HG03342 (cell line): ENCODE results near the gene RPAP3.

Experiments
- ATAC-seq: cut with Tn5 transposase; IDR thresholded peaks from one replicate; pipeline ENCODE4 v1.9.1; 2021; ENCODE audit warnings: mild to moderate bottlenecking, moderate library complexity; ENCODE audit not compliant: unreplicated experiment

The RPAP3 gene

DNA sequence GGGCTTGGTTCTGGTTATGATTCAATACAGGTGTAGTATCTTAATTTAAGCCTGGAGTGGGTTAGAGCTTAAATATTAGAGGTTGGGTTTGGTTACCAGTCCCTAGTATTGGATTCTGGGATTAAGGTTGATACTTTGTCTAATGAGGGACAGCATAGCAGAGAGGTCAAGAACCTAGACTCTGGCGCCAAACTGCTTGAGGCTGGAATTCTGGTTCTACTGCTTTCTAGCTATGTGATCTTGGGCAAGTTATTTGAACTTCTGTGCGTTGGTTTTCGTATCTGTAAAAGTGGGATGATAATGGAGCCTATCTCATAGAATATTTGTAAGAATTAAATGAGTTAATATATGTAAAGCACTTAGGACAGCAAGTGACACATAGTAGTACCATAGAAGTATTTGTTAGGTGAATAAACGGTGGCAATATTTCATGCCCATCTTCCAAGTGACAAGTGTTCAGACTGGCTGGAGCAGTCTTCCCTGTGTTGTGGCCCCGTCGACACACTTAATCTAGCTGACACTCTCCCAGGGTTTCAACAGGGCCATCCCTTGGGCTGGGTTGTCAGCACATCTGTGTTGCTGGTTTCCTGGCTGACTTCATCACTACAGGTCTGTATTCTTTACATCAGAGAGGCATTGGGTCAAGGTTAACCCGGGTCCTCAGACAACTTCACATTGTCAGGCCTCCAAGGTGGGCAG lies 16.5 kb upstream of the RPAP3 start:
- ATAC-seq: no peak

DNA sequence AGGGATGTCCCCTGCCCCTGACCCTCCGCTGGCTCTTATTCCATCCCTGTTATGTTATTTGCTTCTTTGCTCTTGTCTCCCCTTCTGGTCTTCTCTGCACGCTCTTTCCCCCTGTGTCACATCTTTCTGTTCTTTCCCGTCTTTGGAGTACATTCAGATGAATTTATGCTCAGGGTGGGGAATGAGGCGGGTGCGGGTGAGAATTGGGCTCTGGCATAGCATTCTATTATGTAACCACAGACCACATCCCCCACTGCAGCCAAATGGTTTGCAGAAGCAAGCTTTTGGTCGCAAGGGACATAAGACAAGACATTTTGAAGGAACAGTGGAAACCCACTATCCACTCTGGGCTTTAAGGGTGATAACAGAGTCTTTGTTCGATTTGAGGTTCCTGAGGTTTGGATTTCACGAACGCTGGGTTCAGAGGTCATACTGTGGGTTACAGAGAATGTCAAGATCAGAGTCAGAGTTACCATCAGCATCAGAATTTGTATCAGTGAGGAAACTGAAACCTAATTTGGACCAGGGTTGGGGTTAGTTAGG lies 15.7 kb upstream of the RPAP3 start:
- ATAC-seq: no peak

DNA sequence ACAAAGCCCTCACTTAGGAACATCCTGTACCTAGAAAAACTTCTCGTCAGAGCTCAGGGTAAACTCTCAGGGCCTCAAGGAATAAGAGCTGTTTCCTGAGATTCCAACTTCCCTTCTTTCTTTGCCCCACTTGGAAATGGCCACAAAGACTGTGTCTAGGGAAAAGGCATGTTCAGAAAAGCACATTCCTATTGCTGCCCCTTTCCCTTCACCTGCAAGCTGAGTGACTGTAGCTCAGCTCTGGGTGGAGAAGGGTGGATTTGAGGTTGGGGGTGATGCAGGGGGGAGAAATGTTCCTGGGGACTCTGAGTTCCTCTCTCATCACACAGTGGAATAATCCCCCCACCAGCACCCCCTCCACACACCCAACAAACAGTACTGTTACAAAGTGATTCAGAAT lies 12.7 kb upstream of the RPAP3 start:
- ATAC-seq: no peak

DNA sequence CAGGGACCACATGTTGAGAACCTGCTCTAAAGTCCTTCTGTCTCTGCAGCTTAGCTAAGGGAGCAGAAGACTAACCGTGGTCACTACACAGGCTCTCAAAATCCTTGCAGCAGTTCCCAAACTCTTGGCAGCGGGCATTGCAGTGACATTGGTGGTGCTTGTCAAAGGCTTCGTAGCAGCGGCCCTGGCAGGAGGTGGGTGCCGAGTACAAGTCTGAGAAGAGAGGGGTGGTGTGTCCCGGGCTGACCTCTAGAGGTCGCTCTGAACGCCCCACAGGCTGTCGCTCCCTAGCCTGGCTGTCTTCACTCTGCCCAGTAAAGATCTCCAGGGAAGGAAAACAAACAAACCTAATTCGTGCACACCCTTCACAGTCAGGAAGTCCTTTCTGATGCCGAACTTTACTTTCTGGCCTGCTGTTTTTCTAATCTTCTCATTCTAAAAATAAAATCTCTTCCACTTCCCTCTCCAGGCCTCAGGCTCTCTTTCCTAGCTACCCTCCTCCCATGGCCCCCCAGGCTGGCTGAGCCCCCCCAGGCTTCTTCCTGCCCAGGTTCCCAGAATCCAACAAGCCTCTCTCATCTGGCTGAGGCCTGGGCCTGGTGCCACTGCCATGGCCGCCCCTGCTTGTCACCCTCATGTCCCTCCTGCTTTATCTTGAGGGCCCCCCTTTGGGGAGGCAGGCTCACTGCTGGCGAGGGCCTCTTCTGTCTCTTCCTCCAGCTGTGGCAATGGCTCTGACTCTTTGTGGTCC lies 11.8 kb upstream of the RPAP3 start:
- ATAC-seq: no peak

DNA sequence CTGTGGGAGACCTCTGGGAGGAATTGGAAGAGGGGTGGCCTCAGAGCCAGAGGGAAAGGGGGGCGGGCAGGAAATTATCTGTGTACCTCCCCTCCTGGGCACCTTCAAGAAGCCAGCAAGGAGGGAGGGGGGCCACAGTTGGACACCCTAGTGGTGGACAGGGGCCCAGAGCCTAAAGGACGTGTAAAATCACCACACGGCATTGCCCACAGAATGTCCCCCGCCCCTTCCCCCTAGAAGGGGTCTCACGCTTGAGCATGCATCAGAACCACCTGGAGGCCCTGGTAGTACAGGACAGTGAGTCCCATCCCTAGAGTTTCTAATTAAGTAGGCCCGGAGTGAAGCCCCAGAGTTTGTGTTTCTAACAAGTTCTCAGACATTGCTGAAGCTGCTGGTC lies 11.2 kb upstream of the RPAP3 start:
- no peak for ATAC-seq

DNA sequence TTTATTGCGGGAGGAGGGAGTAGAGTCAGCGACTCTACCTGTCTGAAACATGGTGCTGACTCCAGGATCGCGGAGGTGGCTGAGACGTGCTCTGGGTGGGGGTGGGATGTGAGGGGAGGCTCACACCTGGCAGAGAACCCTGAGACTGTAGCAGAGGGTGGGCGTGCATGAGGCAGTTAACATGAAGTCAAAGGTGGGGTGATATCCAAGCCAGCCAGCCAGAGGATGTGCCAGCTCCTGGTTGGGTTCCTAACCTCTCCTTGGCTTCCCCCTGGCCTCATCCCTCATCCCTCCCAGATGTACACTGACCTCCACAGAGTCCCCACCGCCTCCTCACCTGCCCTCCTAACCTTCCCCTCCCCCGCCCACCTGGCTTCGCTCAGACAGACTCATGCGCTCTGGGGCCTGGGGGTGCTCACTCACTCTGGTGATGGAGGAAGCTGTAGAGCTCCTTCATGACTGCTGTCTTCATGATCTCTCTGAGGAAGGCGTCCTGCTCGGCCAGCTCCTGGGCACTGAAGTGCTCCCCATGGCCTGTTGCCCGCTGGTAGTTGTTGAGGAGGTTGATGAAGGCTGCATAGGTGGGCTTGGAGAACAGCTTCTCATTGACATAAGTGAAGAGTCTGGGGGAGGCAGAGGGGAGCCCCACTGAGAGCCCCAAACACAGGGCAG lies 10.2 kb upstream of the RPAP3 start:
- ATAC-seq: no peak

DNA sequence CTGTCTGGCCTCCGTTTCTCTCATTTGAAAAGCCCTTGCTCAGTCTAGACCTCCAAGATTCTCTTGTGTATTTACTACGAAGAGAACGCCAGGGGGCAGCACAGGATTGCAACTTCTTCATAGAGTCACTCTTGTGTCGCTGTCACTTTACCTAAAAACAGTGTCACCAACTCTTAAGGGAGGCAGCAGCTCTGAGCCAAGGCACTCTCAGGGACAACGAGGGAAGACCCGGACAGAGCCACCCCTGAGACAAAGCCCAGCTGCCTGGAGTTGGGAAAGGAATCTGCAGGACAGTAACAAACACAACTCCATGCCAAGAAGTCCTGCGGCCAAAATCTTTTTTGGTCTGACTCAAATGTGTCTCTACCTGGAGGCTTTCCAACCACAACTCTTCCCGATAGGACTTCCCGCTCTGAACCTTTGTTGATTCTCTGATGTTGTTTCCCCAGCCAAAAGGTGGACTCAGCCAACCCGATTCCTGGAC lies 9.6 kb upstream of the RPAP3 start:
- ATAC-seq: peak; percentile 78

DNA sequence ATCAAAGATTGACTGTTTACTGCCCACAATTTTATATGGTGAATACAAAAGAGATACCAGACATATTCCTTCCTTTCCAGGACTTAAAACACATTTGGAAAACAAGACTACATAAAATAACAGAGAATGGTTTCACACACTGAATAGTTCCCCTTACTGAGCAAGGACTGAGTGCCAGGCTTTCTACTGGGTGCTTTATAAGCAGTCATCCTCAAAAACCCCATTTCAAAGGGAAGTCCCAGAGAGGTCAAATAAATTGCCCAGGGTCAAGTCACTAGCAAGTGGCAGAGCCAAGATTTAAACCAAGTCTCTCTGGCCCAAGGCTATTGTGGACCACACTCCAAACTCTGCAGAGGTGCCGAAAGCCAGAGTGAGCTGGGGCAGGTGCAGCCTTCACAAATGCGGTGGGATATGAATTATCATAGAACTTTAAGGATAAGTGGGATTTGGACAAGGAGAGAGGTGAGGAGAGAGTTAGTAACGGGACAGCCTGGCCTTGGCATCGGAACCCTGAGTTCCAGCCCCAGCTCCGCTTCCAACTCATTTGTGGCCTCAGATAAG lies 9.1 kb upstream of the RPAP3 start:
- no peak for ATAC-seq

DNA sequence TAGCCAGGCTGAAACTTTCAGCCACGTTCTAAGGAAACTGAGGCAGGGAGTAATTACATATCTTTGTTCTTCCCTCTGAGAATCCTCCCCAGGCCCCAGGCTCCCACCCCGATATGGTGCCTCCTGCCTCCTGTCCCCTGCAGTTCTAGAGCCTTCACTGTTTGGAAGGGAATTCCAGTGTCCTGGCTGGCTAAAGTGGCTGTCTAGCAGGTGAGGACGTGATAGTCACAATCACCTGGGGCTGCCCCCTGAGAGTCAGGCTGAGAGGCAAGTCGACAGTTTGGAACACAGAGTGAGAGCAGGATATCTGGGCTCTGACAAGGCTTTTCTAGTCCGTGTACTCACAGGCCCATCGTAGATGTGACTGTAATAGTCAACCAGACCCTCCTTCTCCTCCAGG lies 6.3 kb upstream of the RPAP3 start:
- ATAC-seq: no peak

DNA sequence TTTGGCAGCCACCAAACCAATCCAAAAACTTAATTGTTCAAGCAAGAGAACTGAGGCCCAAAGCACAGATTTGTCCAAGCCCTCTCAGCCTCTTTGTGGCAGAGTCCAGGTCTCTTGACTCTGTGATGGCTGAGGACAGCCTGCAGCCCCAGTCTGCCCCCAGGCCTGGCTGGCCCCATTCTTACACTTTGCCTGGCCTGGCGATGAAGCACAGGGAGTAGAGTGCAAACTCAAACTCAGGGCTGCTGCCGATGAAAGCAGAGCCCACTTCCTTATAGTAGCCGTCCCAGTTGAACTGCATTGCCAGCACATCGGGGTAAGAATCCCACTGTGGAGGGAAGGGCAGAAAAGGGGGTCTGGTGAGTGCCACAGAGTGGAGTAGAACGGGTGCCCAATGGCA lies 5.6 kb upstream of the RPAP3 start:
- ATAC-seq: no peak

DNA sequence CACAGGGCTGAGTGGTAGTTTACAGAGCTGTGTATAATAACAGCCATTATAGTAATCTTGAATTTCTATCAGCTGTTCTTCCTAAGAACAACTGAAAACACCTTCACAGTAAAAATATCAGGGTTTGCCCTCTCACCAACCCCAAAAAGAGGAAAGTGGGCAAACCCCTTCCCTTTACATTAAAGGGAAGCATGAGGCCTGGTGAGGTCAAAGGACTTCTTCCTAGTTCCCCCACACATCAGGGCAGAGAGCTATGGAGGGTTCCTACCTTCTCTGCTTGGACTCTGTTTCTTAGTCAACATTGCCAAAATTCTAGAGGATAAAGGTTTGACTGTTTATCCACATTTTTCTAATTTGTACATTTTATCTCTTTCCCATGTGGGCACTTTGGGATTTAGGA lies 4.4 kb upstream of the RPAP3 start:
- no peak for ATAC-seq

DNA sequence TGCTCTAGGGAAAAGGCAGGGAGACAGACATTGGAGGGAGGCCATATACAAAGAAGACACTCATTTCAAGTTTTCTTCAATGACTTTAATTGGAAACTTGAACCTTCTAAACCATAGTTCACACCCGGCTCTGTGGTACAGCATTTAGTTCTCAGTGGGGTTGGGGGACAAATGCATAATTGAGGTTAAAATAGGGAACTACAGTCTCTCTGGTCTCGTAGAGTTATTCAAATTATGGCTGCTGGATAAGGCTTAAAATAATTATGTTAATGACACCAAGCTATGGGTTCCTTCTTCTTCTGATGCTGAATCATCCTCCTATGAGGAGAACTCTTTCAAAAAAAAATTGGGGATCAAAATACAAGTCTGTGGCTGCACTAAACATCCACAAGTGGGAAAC lies 3.8 kb upstream of the RPAP3 start:
- ATAC-seq: no peak

DNA sequence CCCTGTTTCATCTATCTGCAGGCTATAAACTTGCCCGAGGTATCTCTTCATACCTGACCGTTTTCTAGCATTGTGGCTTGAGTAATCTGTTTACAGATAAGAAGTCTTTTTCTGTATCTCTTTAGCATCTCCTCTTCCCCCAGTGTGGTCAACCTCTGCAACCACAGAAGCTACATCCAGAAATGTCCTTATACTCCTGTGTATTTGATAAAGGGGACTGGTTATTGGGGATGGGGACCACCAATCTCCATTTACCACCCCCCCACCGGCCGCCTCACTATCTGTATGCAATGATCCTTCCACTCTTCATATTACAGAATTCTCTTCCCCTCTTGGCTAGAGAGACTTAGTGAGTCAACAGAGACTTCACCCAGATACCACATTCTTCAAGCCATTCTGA lies 3.4 kb upstream of the RPAP3 start:
- ATAC-seq: no peak

DNA sequence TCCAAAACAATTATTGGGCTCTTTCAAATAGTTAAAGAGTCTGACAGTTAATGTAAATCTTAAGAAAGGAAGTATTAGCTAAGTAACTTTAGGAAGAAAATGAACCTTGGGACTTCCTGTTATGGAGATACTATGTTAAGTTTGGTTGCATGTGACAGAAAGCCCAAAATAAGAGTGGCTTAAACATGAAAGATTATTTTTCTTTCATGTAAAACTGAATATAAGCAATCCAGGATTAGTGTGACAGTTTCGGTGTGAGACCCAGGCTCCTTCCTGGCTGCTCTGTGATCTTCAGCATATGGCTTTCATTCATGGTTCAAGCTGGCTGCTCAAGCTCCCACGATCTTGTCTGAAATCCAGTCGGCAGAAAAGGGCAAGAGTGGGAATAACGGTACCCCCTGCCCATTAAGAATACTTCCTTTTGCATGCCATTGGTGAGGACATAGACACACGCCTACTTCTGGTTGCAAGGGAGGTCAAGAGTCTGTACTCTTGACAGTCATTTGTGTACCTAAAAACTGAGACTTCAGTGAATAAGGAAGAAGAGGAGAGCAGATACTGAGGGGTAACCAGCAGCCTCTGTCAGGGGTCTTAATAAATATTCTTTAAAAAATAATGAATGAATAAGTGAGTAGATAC lies 2.2 kb upstream of the RPAP3 start:
- no peak for ATAC-seq

DNA sequence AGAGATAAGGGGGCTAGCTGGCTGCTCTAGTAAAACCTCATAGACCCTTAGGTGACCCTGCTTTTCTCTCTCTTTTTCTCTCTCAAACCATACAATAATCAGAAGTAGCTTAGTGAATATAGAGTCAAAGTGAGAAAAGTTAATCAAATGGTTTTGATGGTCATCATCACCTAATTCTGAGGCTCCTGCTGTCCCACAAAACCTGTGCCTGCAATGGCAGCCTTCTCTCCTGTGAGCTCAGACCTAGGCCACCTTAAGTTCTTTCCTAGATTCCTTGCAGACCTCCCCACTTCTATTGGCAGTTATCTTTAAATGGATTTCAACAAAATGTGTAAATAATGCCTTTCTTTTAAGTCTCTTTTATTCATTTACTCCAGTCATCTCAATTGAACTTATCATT lies 1.5 kb upstream of the RPAP3 start:
- ATAC-seq: no peak

DNA sequence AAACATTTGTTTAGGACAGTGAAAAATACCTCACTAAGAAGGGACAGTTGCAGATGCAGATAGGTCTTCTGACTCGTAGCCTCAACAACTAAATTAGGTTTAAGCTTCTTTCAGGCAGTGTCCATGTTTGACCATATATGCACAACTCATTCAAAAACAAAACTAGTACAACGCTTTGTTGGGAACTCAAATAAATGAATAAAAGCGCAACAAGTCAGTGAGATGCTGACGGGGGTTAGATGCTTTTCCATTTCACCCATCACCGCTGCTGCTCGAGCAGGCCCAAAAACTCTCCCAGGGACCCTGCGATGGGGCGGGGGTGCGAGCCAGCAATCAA lies 633 bp downstream of the RPAP3 start:
- no peak for ATAC-seq

DNA sequence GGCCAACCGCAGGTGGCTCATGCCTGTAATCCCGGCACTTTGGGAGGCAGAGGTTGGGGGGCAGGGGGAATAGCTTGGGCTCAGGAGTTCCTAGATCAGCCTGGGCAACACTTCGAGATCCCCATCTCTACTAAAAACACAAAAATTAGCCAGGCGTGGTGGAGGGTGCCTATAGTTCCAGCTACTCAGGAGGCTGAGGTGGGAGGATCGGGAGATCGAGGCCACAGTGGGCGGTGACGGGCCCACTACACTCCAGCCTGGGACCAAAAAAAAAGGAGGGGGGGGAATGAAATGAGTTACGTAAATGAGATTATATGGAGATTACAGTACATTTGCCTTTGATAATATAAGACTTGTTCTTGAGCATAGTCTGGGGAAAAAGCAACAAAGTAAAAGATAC lies 1.1 kb downstream of the RPAP3 start:
- no peak for ATAC-seq

DNA sequence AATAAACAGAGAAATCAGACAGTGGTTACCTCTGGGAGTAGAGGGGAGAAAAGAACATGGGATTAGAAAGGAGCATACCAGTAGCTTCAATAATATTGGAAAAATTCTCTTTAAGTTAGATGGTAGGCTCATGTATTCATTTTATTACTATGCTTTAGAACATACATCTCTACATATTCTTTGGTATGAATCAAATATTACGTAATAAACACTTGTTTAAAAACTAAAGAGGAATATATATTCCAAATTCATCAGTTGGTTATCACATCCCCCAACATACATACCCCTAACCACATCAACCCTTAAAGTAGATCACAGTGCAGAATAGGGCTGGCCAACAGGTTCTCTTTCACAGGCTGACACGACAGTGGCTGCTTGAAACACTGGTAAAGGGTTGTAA lies 5.6 kb downstream of the RPAP3 start:
- no peak for ATAC-seq

DNA sequence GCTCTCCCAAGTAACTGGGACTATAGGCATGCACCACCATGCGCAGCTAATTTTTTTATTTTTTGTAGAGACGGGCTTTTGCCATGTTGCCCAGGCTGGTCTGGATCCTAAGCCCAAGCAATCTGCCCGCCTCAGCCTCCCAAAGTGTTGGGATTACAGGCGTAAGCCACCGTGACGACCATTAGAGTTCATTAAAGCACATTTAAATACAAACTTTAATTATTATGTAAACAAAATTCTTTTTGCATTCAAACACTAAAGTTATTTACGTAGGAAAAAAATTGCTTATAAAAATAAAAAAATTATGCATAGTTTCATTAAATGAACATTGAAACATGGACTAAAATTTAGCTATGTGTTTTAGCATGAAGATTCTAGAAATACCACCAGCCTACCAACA lies 7.2 kb downstream of the RPAP3 start:
- ATAC-seq: no peak

DNA sequence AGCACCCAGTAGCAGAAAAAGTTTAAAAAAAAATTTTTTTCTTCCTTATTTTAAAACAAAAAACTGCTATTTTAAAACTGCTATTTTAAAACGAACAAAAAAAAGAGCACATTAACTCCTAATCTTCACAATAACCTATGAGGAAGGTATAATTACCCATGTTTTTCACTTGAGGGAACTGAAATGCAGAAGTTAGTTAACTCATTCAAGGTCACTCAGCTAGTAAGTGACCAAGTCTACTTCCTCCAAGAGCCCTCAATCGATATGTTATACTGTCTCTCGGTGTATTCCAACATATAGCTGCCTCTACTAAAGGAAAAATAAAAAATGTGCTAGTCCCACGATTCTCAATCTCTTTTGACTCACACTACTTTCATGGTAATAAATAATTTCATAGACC lies 7.8 kb downstream of the RPAP3 start:
- no peak for ATAC-seq

DNA sequence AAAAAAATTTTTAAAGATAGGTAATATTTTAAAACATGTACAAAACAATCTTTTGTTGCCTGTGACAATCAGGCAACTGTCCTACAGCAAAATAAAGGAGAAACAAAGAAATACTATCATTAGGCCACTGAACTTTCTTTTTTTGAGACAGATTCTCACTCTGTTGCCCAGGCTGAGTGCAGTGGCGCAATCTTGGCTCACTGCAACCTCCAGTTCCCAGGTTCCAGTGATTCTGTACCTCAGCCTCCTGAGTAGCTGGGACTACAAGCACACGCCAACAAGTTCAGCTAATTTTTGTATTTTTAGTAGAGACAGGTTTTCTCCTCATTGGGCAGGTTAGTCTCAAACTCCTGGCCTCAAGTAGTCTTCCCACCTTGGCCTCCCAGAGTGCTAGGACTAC lies 16.6 kb downstream of the RPAP3 start:
- no peak for ATAC-seq
